SK-N-SH (cell line): ENCODE data around the gene OR6C76.

Experiments
- CHD2 ChIP-seq: fragments of 150-350 bp; IDR thresholded peaks from 2 replicates; pipeline ENCODE4 v1.6.1; 2018; ENCODE audit warnings: low read length; ENCODE audit not compliant: partially characterized antibody
- CTCF ChIP-seq: fragments of 200-600 bp; sonication (generic); IDR thresholded peaks from 2 replicates; pipeline ENCODE4 v1.6.1; 2017; ENCODE audit warnings: antibody characterized with exemption, mild to moderate bottlenecking, moderate library complexity
- FOXJ3 ChIP-seq: sonication (generic); formaldehyde crosslinking; IDR thresholded peaks from 2 replicates; pipeline ENCODE4 v1.5.1; 2020; ENCODE audit warnings: mild to moderate bottlenecking, missing genetic modification reagents
- IRF3 ChIP-seq: fragments of 150-350 bp; IDR thresholded peaks from 2 replicates; pipeline ENCODE4 v1.6.1; 2016; ENCODE audit warnings: mild to moderate bottlenecking, low read depth, low read length
- MAX ChIP-seq: IDR thresholded peaks from 2 replicates; pipeline ENCODE4 v1.4.0; 2012; ENCODE audit warnings: low read depth
- POLR2AphosphoS5 ChIP-seq: IDR thresholded peaks from 2 replicates; pipeline ENCODE4 v1.6.1; 2012; ENCODE audit warnings: low read depth, low read length
- RCOR1 ChIP-seq: fragments of 150-350 bp; IDR thresholded peaks from 2 replicates; pipeline ENCODE4 v1.6.1; 2017; ENCODE audit warnings: antibody characterized with exemption, low read length
- USF2 ChIP-seq: fragments of 150-350 bp; IDR thresholded peaks from 2 replicates; pipeline ENCODE4 v1.6.1; 2017; ENCODE audit warnings: antibody characterized with exemption, low read length, low read depth, borderline replicate concordance

GRCh38 chr12:55470088-55470829 lies 44.2 kb downstream of the OR6C76 start, which contains the start of gene OR6C70:
- no peak for TF ChIP-seq CTCF
- TF ChIP-seq MAX, result no peak
- no peak for TF ChIP-seq FOXJ3
- no peak for TF ChIP-seq POLR2AphosphoS5
- no peak for TF ChIP-seq CHD2
- no peak for TF ChIP-seq USF2
- no peak for TF ChIP-seq IRF3
- TF ChIP-seq RCOR1, result no peak
